RKO (cell line): ENCODE data around the gene GPR15.
"Not testable (repeated sequence)": the region's sequence is repeated elsewhere in the genome, so short reads cannot be mapped to it uniquely, and the experiment has no call there.

Experiments used
- DNase-seq: peaks from one replicate; pipeline ENCODE4 v3.0.0-alpha.2; 2016; ENCODE audit warnings: low spot score

Gene GPR15

DNA sequence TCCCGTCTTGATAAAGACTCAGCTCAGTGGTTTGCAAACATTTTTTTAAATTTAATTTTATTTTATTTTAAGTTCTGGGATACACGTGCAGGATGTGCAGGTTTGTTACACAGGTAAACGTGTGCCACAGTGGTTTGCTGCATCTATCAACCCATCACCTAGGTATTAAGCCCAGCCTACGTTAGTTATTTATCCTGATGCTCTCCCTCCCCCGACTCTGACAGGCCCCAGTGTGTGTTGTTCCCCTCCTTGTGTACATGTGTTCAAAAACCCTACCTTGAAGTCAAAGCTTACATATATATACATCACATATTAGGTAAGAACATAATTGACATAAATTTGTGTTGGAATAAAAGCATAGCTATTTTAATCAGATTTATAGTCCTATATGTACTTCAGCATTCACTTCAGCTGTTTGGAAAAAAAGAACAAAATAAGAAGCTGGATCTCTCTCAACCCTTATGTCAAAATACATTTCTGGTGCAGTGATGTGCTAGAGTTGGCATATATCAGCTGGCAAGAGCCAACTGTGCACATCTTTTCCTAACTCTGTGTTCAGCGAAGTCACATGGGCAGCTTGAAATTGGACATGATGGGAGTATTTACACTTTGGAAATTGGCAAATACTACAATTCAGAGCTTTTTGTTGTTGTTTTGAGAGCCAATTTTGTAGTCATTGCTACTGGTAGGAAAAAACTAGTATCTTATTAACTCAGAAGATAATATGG lies 26.5 kb downstream of the GPR15 start:
- DNase-seq: no peak

- DNase-seq: not testable (repeated sequence)
Measured at GRCh38 chr3:98559769-98560168, 28.0 kb downstream of the GPR15 start.

DNA sequence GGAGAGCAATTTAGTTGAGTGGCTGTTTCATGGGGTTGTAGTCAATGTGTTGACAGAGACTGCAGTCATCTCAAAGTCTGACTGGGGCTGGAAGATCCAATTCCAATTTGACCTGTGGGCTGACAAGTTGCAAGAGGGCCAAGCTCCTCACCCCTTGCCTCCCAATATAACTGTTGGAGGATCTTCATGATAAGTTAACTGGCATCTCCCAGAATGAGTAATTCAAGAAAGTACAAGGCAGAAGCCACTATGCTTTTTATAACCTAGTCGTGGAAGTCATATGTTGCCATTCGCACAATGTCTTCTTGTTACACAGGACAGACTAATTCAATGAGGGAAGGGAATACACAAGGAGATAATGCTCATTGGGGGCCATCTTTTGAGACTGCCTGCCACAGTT lies 29.1 kb downstream of the GPR15 start:
- no peak for DNase-seq

DNA sequence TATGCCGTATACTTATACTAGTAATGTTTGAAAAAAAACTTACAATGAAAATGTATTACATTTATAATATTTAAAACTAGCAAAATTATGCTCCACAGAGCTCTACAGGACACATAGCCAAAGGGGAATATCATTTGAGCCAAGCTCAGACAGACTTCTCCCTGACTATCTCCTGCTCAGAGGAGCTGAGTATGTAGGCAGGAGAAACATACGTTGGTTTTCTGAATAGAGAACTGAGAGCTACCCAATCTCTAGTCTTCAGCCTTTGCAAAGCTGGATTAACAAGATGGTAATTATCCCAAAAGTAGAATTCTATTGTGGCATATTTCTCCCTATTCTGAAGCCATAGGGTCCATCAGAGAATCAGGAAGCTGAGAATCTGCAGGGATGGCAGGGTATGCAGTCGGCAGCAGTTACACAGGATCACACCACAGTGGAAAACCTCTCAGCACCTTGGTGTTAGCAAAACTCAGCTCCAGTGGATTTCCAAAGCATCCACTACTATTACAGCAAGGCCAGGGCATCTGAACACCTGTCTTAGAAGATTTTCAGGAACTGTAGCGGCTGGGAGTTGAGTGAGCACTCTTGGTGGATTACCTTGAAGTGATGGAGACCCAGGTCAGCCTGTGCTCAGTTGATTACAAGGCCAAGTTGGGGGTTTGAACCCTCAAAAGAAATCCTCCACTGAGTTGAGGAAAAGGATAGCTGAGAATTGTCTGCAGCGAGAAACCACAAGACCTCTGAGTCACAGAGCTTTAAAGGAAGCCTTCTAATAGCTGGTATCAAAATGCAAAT lies 30.1 kb downstream of the GPR15 start:
- no peak for DNase-seq

DNA sequence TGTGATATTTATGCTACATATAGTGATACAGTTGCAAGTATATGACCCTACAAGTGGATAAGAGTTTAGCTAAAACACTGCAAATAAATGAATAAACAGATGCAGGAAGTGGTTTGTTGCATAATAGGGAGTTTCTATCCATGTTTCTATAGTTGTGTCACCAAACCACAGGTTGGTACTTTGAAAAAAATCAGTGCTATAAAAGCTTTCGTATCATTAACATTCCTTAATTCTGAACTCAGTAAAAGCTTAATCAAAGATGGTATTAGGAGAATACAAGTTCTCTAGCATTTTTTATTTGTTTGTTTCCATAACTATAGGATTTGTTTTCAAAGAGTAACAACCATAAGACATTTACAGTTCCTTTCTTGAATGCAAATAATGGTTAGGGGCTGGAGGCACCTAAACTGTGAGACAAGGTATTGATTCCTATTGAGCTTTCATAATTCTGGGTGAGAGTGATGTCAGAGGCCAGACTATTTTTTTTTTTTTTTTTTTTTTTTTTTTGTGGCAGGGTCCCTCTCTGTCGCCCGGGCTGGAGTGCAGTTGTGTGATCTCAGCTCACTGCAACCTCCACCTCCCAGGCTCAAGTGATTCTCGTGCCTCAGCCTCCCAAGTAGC lies 32.0 kb downstream of the GPR15 start:
- DNase-seq: peak; percentile 9

- DNase-seq: no peak
Measured at GRCh38 chr3:98564282-98565005, 32.7 kb downstream of the GPR15 start.

GRCh38 chr3:98565237-98565643 lies 33.5 kb downstream of the GPR15 start:
- DNase-seq: no peak

- DNase-seq: no peak
Measured at GRCh38 chr3:98565843-98566242, 34.1 kb downstream of the GPR15 start.

- DNase-seq: no peak
Measured at GRCh38 chr3:98567666-98568270, 36.0 kb downstream of the GPR15 start.

DNA sequence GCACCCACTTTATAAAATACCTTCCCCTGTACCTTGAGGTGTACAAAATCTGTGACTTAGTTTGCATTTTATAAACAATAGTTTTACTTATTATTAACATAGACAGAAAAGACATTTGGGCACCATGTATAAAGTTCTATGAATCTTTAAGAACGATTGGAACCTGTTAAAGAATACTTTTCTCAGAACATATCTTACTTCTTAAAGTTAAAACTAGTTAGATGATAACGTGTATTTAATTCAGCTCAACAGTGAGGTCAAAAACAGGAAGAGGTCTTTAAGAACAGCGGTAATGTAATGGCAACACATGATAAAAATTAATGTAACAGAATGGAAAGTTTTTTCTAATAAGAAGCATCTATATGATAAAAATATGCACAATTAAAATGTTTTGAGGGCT lies 36.6 kb downstream of the GPR15 start:
- no peak for DNase-seq

DNA sequence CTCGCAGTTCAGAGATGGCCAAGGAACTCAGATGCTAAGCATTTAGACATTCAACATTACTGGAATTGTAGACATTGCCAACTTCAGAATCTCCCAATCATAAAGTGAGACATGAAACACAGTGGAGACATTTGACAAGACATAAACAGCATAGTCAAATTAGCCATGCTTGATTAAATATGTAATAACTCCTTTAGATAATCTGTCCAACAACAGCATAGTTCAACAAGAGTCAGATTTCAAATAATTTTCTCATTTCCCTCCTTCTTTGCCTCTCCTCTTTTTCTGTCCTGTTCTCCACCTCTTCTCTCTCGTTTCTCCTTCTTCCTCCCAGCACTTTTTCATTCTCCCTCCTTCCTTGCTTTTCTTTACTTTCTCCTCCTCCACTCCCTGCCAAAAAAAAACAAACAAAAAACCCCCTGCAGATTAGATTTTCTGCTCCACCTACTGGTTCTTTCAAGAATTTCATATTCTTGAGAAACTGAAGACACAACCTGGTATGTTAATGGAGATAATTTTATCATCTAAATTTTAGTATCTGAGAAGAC lies 41.5 kb downstream of the GPR15 start:
- peak; percentile 29 for DNase-seq

GRCh38 chr3:98574132-98574531 lies 42.4 kb downstream of the GPR15 start:
- no peak for DNase-seq

DNA sequence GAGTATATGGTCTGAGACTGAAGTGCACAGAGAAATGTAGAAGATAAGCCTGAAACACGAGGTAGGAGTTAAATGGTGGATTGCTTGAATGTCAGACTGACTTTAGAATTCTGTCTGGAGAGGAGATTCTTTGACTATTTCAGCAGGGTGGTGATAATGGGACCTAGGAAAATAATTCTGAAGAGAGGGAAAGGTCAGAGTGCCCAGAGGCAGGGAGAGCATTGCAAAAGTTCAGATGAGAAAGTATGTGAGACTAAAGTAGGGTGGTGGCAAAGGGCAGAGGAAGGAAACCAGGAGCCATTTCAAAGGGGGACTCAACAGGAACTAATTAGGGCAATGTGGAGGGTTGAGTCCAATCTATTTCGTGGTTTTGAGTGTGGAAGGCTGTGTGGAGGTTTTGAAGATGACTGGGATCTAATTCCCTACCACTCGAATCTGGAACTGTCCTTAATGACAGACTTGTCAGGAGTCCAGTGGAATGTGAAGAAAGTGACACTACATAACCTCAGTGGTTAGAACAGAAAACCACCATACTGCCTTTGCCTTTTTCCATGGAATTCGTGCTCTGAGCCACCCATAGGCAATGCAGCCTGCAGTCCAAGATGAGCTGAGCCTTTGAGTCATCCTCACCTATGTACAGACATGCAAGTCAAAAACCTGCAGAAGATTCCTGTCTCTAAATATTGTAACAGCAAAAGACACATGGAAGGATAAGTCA lies 45.6 kb downstream of the GPR15 start:
- no peak for DNase-seq

- no peak for DNase-seq
Measured at GRCh38 chr3:98580401-98581386, 48.9 kb downstream of the GPR15 start.

GRCh38 chr3:98581474-98581873 lies 49.7 kb downstream of the GPR15 start:
- no peak for DNase-seq

DNA sequence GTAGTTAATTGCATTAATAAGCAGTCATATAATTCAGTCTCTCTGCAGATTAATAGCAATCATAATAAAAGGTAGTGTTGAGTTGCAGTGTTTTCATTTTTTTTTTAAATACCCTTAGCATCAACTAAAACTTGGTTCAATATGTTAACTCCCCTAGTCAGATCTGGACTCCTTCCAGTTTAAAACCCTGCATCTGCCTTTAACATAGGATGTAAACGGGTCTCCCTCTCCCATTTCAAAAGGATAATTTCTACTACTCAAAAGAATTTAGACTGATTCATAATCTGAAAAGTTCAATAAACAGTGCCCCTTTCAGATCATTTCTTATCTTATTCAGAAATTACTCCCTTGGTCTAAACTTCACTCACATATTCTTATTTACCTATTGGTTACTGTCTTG lies 50.3 kb downstream of the GPR15 start:
- DNase-seq: no peak

DNA sequence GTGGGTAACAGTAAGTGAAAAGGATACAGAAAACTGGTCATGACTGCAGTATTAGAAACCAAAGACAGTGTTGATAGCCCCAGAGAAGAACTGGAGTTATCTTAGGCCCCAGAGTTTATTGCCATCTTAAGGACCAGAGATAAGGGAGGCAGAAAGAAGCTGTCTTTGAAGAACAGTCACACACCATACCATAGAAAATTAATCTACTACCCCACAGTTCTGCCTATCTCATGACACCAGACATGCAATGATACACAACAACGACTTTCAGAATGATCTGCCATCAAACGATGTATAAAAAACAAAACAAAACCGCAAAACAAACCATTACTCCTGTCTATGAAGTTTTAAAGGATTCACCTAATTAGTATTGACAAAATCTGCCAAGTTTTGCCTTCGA lies 52.0 kb downstream of the GPR15 start:
- no peak for DNase-seq
